ENCODE results near the gene BFSP1. TPM values are rescaled to one million over a fixed set of nuclear protein-coding genes. Genes with fewer than 3 reads are reported as not detected.

The BFSP1 gene
- polyA plus RNA-seq, 1 of the 3 experiments (the other 2 are of a cell fraction): 7.1 TPM

GRCh38 chr20:17495826-17496225 lies 35.4 kb downstream of the BFSP1 start:
- 61% methylated on average over 6 of the region's 9 CpGs for WGBS (ENCODE audit: low lambda C conversion rate)
- H4K20me1 ChIP-seq (ENCODE audit: insufficient read depth): no peaks in the 10 kb centered on the region
- no peaks in the 10 kb centered on the region for H3K9me3 ChIP-seq
- no peak for TF ChIP-seq FOXM1 (IDR thresholded peaks at IDR 0.05; ENCODE audit: low read depth)
- TF ChIP-seq MXI1 (IDR thresholded peaks at IDR 0.05; ENCODE audit: low read depth, low read length): no peak
- no peak for TF ChIP-seq ZBTB33 (IDR thresholded peaks at IDR 0.05; ENCODE audit: borderline replicate concordance, low read depth)
- TF ChIP-seq TAF1 (IDR thresholded peaks at IDR 0.05; ENCODE audit: borderline replicate concordance, low read depth, low read length): no peak
- no peak for TF ChIP-seq EP300 (IDR thresholded peaks at IDR 0.05; ENCODE audit: borderline replicate concordance in 1 of 2, low read depth in 1 of 2, low read length in 1 of 2)
- TF ChIP-seq MEF2A (IDR thresholded peaks at IDR 0.05; ENCODE audit: borderline replicate concordance, low read depth): no peak
- no peak for TF ChIP-seq MAX (IDR thresholded peaks at IDR 0.05; ENCODE audit: low read depth)
- TF ChIP-seq RAD21 (IDR thresholded peaks at IDR 0.05; ENCODE audit: low read length): no peak
- TF ChIP-seq ELF1 (IDR thresholded peaks at IDR 0.05): no peak
- TF ChIP-seq JUND (IDR thresholded peaks at IDR 0.05): no peak
- H3K79me2 ChIP-seq (ENCODE audit: insufficient read depth): no peaks in the 10 kb centered on the region
- DNase-seq: no peak
- H3F3A ChIP-seq (replicated peaks; ENCODE audit: insufficient read depth): no peaks in the 10 kb centered on the region
- CTCF ChIA-PET: interaction anchor here (4.0 kb wide), 1 partner anchor 9 kb away, joined by 29 read pairs; no protein-coding TSS in a partner anchor
- H3K9ac ChIP-seq: no peak overlapping the region
- H3K4me2 ChIP-seq: no peak overlapping the region
- no peaks in the 10 kb centered on the region for H3K4me1 ChIP-seq (ENCODE audit: control insufficient read depth in 1 of 2, insufficient read depth in 2 of 2, low read depth in 1 of 2, low read length in 1 of 2)
- POLR2A ChIA-PET: no interaction called here
- H3K27me3 ChIP-seq (ENCODE audit: insufficient read depth): no peaks in the 10 kb centered on the region
- no peaks in the 10 kb centered on the region for H3K9me2 ChIP-seq
- H3K27ac ChIP-seq (ENCODE audit: low read depth in 2 of 2, low read length in 1 of 2): no peak overlapping the region
- no peaks in the 10 kb centered on the region for H3K36me3 ChIP-seq (replicated peaks in 1 of 2; ENCODE audit: control insufficient read depth in 1 of 2, insufficient read depth in 2 of 2, low read length in 1 of 2)
- H3K4me3 ChIP-seq (ENCODE audit: low read depth in 2 of 2, low read length in 1 of 2): no peak overlapping the region
- no peak overlapping the region for H2AFZ ChIP-seq (ENCODE audit: low read depth)

- Histone ChIP-seq H3K27me3 (ENCODE audit: insufficient read depth) (no peaks in the 10 kb centered on the region; the same call in none of the 2 replicates), H3K4me3 (ENCODE audit: low read depth in 2 of 2, low read length in 1 of 2) (no peak overlapping the region), H3K4me2 (no peak overlapping the region), H4K20me1 (ENCODE audit: insufficient read depth) (no peaks in the 10 kb centered on the region), H3K9me3 (no peaks in the 10 kb centered on the region), H3F3A (replicated peaks; ENCODE audit: insufficient read depth) (no peaks in the 10 kb centered on the region), H3K36me3 (replicated peaks in 1 of 2; ENCODE audit: control insufficient read depth in 1 of 2, insufficient read depth in 2 of 2, low read length in 1 of 2) (no peaks in the 10 kb centered on the region), H2AFZ (ENCODE audit: low read depth) (no peak overlapping the region), H3K79me2 (ENCODE audit: insufficient read depth) (no peaks in the 10 kb centered on the region), H3K9ac (no peak overlapping the region), H3K4me1 (ENCODE audit: control insufficient read depth in 1 of 2, insufficient read depth in 2 of 2, low read depth in 1 of 2, low read length in 1 of 2) (no peaks in the 10 kb centered on the region), H3K27ac (ENCODE audit: low read depth in 2 of 2, low read length in 1 of 2) (no peak overlapping the region), H3K9me2 (no peaks in the 10 kb centered on the region)
- WGBS (ENCODE audit: low lambda C conversion rate): 86% methylated on average over 5 of the region's 7 CpGs
- CTCF ChIA-PET: interaction anchor here (1.7 to 4.0 kb wide), 2 partner anchors 11 to 62 kb away, joined by 4 to 29 read pairs; no protein-coding TSS in a partner anchor
- POLR2A ChIA-PET: no interaction called here
- no peak for TF ChIP-seq YY1 (IDR thresholded peaks at IDR 0.05; ENCODE audit: low read depth)
- no peak for TF ChIP-seq NFIC (IDR thresholded peaks at IDR 0.05; ENCODE audit: borderline replicate concordance)
- TF ChIP-seq RXRA (IDR thresholded peaks at IDR 0.05; ENCODE audit: borderline replicate concordance, low read depth): no peak
- no peak for TF ChIP-seq TAF1 (IDR thresholded peaks at IDR 0.05; ENCODE audit: borderline replicate concordance, low read depth, low read length)
- DNase-seq: no peak
Observed at GRCh38 chr20:17494201-17494600, 37.0 kb downstream of the BFSP1 start.

Measured in SK-N-SH (cell line).